K562 (cell line): ENCODE measurements around the gene HHEX. TPM values are rescaled to one million over a fixed set of nuclear protein-coding genes. Genes with fewer than 3 reads are reported as not detected.

Source experiments
- ATAC-seq: fragments of 200-7000 bp; cut with Tn5 transposase; 3 replicates; pipeline ENCODE4 v1.9.1; 2020; ENCODE audit warnings: moderate library complexity
- BruUV-seq: library from RNA; stranded (reverse); fragments of 400-500 nt; replicated peaks from 2 replicates; lab custom pipeline; 2021; lab: Mats Ljungman, UMichigan
- CTCF ChIA-PET: fragments of 300-600 bp; formaldehyde crosslinking; extraction: SDS; loops from one replicate; lab custom pipeline; 2021; ENCODE audit warnings: low intra/inter-chr PET ratio; lab: Yijun Ruan, JAX
- POLR2A ChIA-PET: fragments of 300-600, 350-650 bp; sonication (Branson Sonifier 250); formaldehyde crosslinking; extraction: SDS; loops from one replicate; lab custom pipeline; 2021; ENCODE audit warnings: antibody characterized with exemption, inconsistent platforms; lab: Yijun Ruan, JAX
- DNase-seq, 4 experiments: peaks; one replicate each; pipeline versions ENCODE4 v3.0.0 to v3.0.0-alpha.2; 2011 to 2018; ENCODE audit warnings: low spot score in 3 of 4, mixed read lengths in 3 of 4; ENCODE audit errors: extremely low read depth in 1 of 4
- FAIRE-seq: peaks from 2 replicates; lab custom pipeline; 2011; peaks lifted over from hg19 to GRCh38; lab: Jason Lieb, UNC
- H2AFZ ChIP-seq: 2 replicates; pipeline ENCODE4 v1.6.0; 2011; ENCODE audit warnings: low read depth, low read length, control low read depth, inconsistent platforms
- H3K27ac ChIP-seq: fragments of 200-600 bp; 3 replicates; pipeline ENCODE4 v1.8.0; 2011; ENCODE audit warnings: low read depth, mild to moderate bottlenecking, control low read depth, inconsistent platforms, low read length, moderate library complexity, mixed read lengths; ENCODE audit errors: extremely low read depth
- H3K27me3 ChIP-seq, 2 experiments: fragments of 300-600 bp in 1 of 2; 2 replicates in 1 of 2; 3 replicates in 1 of 2; pipeline versions ENCODE4 v1.6.0 to v1.8.0; 2011; ENCODE audit warnings: inconsistent platforms in 2 of 2, low read length in 2 of 2, mild to moderate bottlenecking in 1 of 2, mixed read lengths in 1 of 2, moderate library complexity in 1 of 2; ENCODE audit not compliant: control insufficient read depth in 2 of 2, insufficient read depth in 2 of 2
- H3K36me3 ChIP-seq: fragments of 300-600 bp; 3 replicates; pipeline ENCODE4 v1.8.0; 2011; ENCODE audit warnings: mild to moderate bottlenecking, low read length, inconsistent platforms; ENCODE audit not compliant: control insufficient read depth, insufficient read depth
- H3K4me1 ChIP-seq, 2 experiments: fragments of 200-600 bp in 1 of 2; replicated peaks in 1 of 2; 2 replicates in 1 of 2; 3 replicates in 1 of 2; pipeline versions ENCODE4 v1.5.1 to v1.8.0; 2011; ENCODE audit warnings: inconsistent platforms in 2 of 2, low read length in 2 of 2, mild to moderate bottlenecking in 1 of 2, mixed read lengths in 1 of 2, moderate library complexity in 1 of 2; ENCODE audit not compliant: control insufficient read depth in 2 of 2, insufficient read depth in 2 of 2
- H3K4me2 ChIP-seq: 2 replicates; pipeline ENCODE4 v1.6.1; 2011; ENCODE audit warnings: low read length, control low read depth, inconsistent platforms, mixed read lengths; ENCODE audit not compliant: insufficient read depth
- H3K4me3 ChIP-seq: fragments of 200-600 bp; sonication (generic), shearing (Covaris generic); 2 replicates; pipeline ENCODE4 v1.5.1; 2016; ENCODE audit warnings: control low read depth, inconsistent platforms
- H3K79me2 ChIP-seq: fragments of 200-600 bp; 3 replicates; pipeline ENCODE4 v1.8.0; 2011; ENCODE audit warnings: low read length, inconsistent platforms; ENCODE audit not compliant: control insufficient read depth, insufficient read depth
- H3K9ac ChIP-seq, 2 experiments: 2 replicates each; pipeline versions ENCODE4 v1.6.0 to v1.6.1; 2011; ENCODE audit warnings: low read depth in 2 of 2, low read length in 2 of 2, control low read depth in 1 of 2, inconsistent platforms in 1 of 2, mild to moderate bottlenecking in 1 of 2, mixed read lengths in 1 of 2; ENCODE audit not compliant: insufficient read depth in 1 of 2
- H3K9me1 ChIP-seq: one replicate; pipeline ENCODE4 v1.6.0; 2011; ENCODE audit warnings: inconsistent platforms, mild to moderate bottlenecking, low read length, moderate library complexity; ENCODE audit not compliant: control insufficient read depth, insufficient read depth
- H3K9me3 ChIP-seq: replicated peaks from 2 replicates; pipeline ENCODE4 v1.5.1; 2011; ENCODE audit warnings: low read depth, low read length, inconsistent platforms; ENCODE audit not compliant: control insufficient read depth, insufficient read depth
- H4K20me1 ChIP-seq: replicated peaks from 2 replicates; pipeline ENCODE4 v1.6.1; 2011; ENCODE audit warnings: low read length, inconsistent platforms, mixed read lengths; ENCODE audit not compliant: control insufficient read depth, insufficient read depth
- KLF6 ChIP-seq: fragments of 250-450 bp; sonication (Bioruptor Pico); IDR thresholded peaks from 2 replicates; pipeline ENCODE4 v1.4.0; 2020; ENCODE audit warnings: mild to moderate bottlenecking, moderate library complexity, borderline replicate concordance
- PHF8 ChIP-seq: fragments of 200-600 bp; sonication (generic); IDR thresholded peaks from 2 replicates; pipeline ENCODE4 v1.6.1; 2012; ENCODE audit warnings: mixed run types, mild to moderate bottlenecking, inconsistent platforms, low read length, moderate library complexity, borderline replicate concordance
- SAFB2 ChIP-seq: fragments of 200-400 bp; formaldehyde crosslinking; IDR thresholded peaks from 2 replicates; pipeline ENCODE4 v1.6.1; 2018; ENCODE audit warnings: borderline replicate concordance, low read length, low read depth, moderate library complexity; ENCODE audit not compliant: severe bottlenecking
- TEAD2 ChIP-seq: fragments of 450-650 bp; IDR thresholded peaks from 2 replicates; pipeline ENCODE4 v1.6.1; 2016; ENCODE audit warnings: missing genetic modification characterization, control low read depth, missing compliant biosample characterization
- YY1 ChIP-seq, 3 experiments: IDR thresholded peaks; 2 replicates each; pipeline ENCODE4 v1.6.1; 2011; ENCODE audit warnings: low read length in 2 of 3, mild to moderate bottlenecking in 2 of 3, moderate library complexity in 2 of 3, borderline replicate concordance in 1 of 3, control low read depth in 1 of 3, low read depth in 1 of 3; ENCODE audit not compliant: insufficient read depth in 3 of 3, insufficient replicate concordance in 2 of 3, control insufficient read depth in 1 of 3, insufficient read length in 1 of 3; ENCODE audit errors: extremely low read depth in 1 of 3
- ZNF134 ChIP-seq: fragments of 250-450 bp; sonication (Bioruptor Pico); conservative IDR thresholded peaks from 2 replicates; pipeline ENCODE4 v1.4.0; 2020
- ZNF143 ChIP-seq: sonication (generic); formaldehyde crosslinking; IDR thresholded peaks from 2 replicates; pipeline ENCODE4 v1.9.0; 2022; ENCODE audit warnings: mild to moderate bottlenecking, missing genetic modification reagents
- ZNF668 ChIP-seq: fragments of 250-450 bp; sonication (Bioruptor Pico); IDR thresholded peaks from 2 replicates; pipeline ENCODE4 v1.8.0; 2022; ENCODE audit warnings: mild to moderate bottlenecking, inconsistent platforms
- WGBS: fragments of 100-300 bp; shearing (Covaris generic); methylation state at CpG from one replicate; pipeline ENCODE4 v1.1.6; 2016; ENCODE audit warnings: low coverage, mixed read lengths; ENCODE audit not compliant: insufficient coverage; ENCODE audit errors: missing lambda C conversion rate; 5-methylcytosine and 5-hydroxymethylcytosine counted together
- in situ Hi-C: fragments of 300-500 bp; cut with MboI; formaldehyde crosslinking; loops from 4 replicates; pipeline ENCODE4 v1.15.0; 2018; ENCODE audit warnings: inconsistent platforms, mixed read lengths
- intact Hi-C: fragments of 100-400 bp; cut with micrococcal nuclease; formaldehyde crosslinking; loops from 2 replicates; pipeline ENCODE4 v1.14.2; 2022
- polyA plus RNA-seq, 8 experiments: library from polyadenylated mRNA; depleted of rRNA in 4 of 8; stranded (reverse) in 5 of 8; unstranded in 3 of 8; fragments of >200 nt; fragmentation: Nextera tagmentation in 2 of 8; fragmentation: Illumina TruSeq in 1 of 8; extraction: Ambion mirVana in 2 of 8; extraction: Trizol in 1 of 8; gene quantifications; 2 replicates each; pipeline versions ENCODE4 v1.2.1 to v1.2.3, GENCODE V29; 2011 to 2014; ENCODE audit warnings: inconsistent platforms in 1 of 8, missing spikeins in 1 of 8
- total RNA-seq, 7 experiments: library from RNA; depleted of rRNA in 6 of 7; stranded (reverse); fragments of >200 nt in 6 of 7; fragmentation: Illumina TruSeq in 2 of 7; extraction: Trizol in 2 of 7; gene quantifications; 2 replicates each; pipeline versions ENCODE4 v1.2.1 to v1.2.3, GENCODE V29; 2011 to 2021; ENCODE audit warnings: low replicate concordance in 1 of 7

The HHEX gene
- total and polyA plus RNA-seq, 9 of the 15 experiments (the other 6 are each of a cell fraction or from before 2014, with no cell fraction given), result 37.2 to 133 (median 80.2) TPM

DNA sequence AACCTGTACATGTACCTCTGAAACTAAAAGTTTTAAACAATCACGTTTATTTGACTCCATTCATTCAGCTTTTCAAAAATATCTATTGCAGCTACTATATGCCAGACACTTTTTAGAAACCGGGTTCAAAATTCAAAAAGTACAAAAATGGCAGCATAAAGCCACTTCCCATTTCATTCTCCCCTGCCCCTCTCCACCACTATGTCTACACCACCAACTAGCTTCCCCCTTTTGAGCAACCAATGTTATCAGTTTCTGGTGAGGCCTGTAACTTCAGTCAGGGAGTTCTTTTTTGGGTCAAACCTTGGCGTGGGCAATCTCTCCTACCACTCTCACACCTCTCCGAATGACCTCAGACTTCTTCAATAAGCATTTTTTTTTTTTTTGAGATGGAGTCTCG, 11.5 kb upstream of the HHEX start:
- intact Hi-C loops, result no loop called here
- no TSS peak for BruUV-seq
- 58% methylated on average over 4 of the region's 5 CpGs for WGBS
- no peak for DNase-seq
- in situ Hi-C loops, result no loop called here
- no peak overlapping the region for H3K27ac ChIP-seq
- H2AFZ ChIP-seq, result no peak overlapping the region
- H3K27me3 ChIP-seq, result no peaks in the 10 kb centered on the region
- TF ChIP-seq SAFB2, result no peak
- no peak for TF ChIP-seq ZNF668 (CRISPR knock-in tag)
- no peak for TF ChIP-seq ZNF134 (CRISPR knock-in tag)
- TF ChIP-seq TEAD2, result no peak
- no peak for TF ChIP-seq KLF6
- TF ChIP-seq YY1 (IDR thresholded peaks at IDR 0.05; ENCODE audit: borderline replicate concordance in 1 of 3, control insufficient read depth in 1 of 3, extremely low read depth in 1 of 3, insufficient read depth in 3 of 3, insufficient read length in 1 of 3, insufficient replicate concordance in 2 of 3, low read depth in 1 of 3, low read length in 2 of 3), result no peak
- TF ChIP-seq ZNF143 (CRISPR knock-in tag), result no peak
- no peak for TF ChIP-seq PHF8
- TF ChIP-seq, all 486 proteins: peak for 0
- FAIRE-seq, result no peak
- no peaks in the 10 kb centered on the region for H3K9me3 ChIP-seq
- POLR2A ChIA-PET, result interaction anchor here (0.7 kb wide), 1 partner anchor 9 kb away, joined by 3 read pairs; no protein-coding TSS in a partner anchor
- no peak overlapping the region for H3K9ac ChIP-seq
- CTCF ChIA-PET, result no interaction called here
- no peaks in the 10 kb centered on the region for H4K20me1 ChIP-seq
- ATAC-seq, result no peak
- no peaks in the 10 kb centered on the region for H3K79me2 ChIP-seq
- no peaks in the 10 kb centered on the region for H3K9me1 ChIP-seq
- H3K4me2 ChIP-seq, result no peak overlapping the region
- H3K4me3 ChIP-seq, result no peak overlapping the region
- H3K4me1 ChIP-seq, result no peaks in the 10 kb centered on the region; a peak in 1 of 5 replicates
- no peaks in the 10 kb centered on the region for H3K36me3 ChIP-seq
